HG03575 (cell line): ENCODE results near the gene CWC27.
"Not testable (repeated sequence)": the region's sequence is repeated elsewhere in the genome, so short reads cannot be mapped to it uniquely, and the experiment has no call there.

Source experiments
- ATAC-seq: cut with Tn5 transposase; IDR thresholded peaks from one replicate; pipeline ENCODE4 v1.9.1; 2021; ENCODE audit not compliant: unreplicated experiment, insufficient number of reproducible peaks, low FRiP score; ENCODE audit errors: extremely low read depth

CWC27 gene

GRCh38 chr5:64884541-64884940 is 115.8 kb downstream of the CWC27 start:
- ATAC-seq = no peak

- no peak for ATAC-seq
These were observed 119.2 kb downstream of the CWC27 start for GRCh38 chr5:64887910-64888309.

GRCh38 chr5:64895748-64896147 is 127.0 kb downstream of the CWC27 start:
- no peak for ATAC-seq

- no peak for ATAC-seq
These were observed 131.1 kb downstream of the CWC27 start for GRCh38 chr5:64899838-64900237.

GRCh38 chr5:64900618-64901017 is 131.9 kb downstream of the CWC27 start:
- no peak for ATAC-seq

GRCh38 chr5:64907399-64907798 is 138.7 kb downstream of the CWC27 start:
- ATAC-seq = not testable (repeated sequence)

- ATAC-seq = no peak
These were observed 145.7 kb downstream of the CWC27 start for GRCh38 chr5:64914396-64914795.

- ATAC-seq = no peak
These were observed 149.4 kb downstream of the CWC27 start for GRCh38 chr5:64918083-64918482.

- ATAC-seq = no peak
These were observed 152.7 kb downstream of the CWC27 start for GRCh38 chr5:64921386-64921785.

GRCh38 chr5:64923151-64923685 is 154.5 kb downstream of the CWC27 start:
- no peak for ATAC-seq

- ATAC-seq = no peak
These were observed 156.4 kb downstream of the CWC27 start for GRCh38 chr5:64925123-64925522.

- no peak for ATAC-seq
These were observed 161.1 kb downstream of the CWC27 start for GRCh38 chr5:64929833-64930232.

- ATAC-seq = no peak
These were observed 162.1 kb downstream of the CWC27 start for GRCh38 chr5:64930672-64931318.

- not testable (repeated sequence) for ATAC-seq
These were observed 170.7 kb downstream of the CWC27 start for GRCh38 chr5:64939422-64939771.

GRCh38 chr5:64939772-64940510 is 171.2 kb downstream of the CWC27 start:
- no peak for ATAC-seq

GRCh38 chr5:64942460-64942859 is 173.7 kb downstream of the CWC27 start:
- ATAC-seq = no peak

GRCh38 chr5:64944868-64945267 is 176.1 kb downstream of the CWC27 start:
- ATAC-seq = no peak

- ATAC-seq = no peak
These were observed 178.3 kb downstream of the CWC27 start for GRCh38 chr5:64947031-64947430.

- ATAC-seq = no peak
These were observed 179.1 kb downstream of the CWC27 start for GRCh38 chr5:64947801-64948200.

- no peak for ATAC-seq
These were observed 180.6 kb downstream of the CWC27 start for GRCh38 chr5:64949331-64949730.
